Esophagus squamous epithelium (tissue), 5 donors: ENCODE data around the gene ZBTB21. TPM values are rescaled to one million over a fixed set of nuclear protein-coding genes. Genes with fewer than 3 reads are reported as not detected.
A peak's percentile ranks its signal among the peaks of the same experiment; 100 is the strongest.

Source experiments
- DNase-seq: peaks from one replicate; lab custom pipeline; 2025; lab: John Stamatoyannopoulos, UW
- H3K27ac ChIP-seq, 4 donors: fragments of 200-600 bp; sonication (generic); one replicate each; pipeline ENCODE4 v1.5.1; 2016 to 2019; ENCODE audit warnings: mild to moderate bottlenecking in 1 of 4
- H3K27me3 ChIP-seq, 4 donors: fragments of 200-600 bp; sonication (generic); 1 replicate in 3 of 4; 2 replicates in 1 of 4; pipeline versions ENCODE4 v1.5.1 to v1.6.0; 2017 to 2021; ENCODE audit warnings: antibody characterized with exemption in 1 of 4
- H3K36me3 ChIP-seq, 3 donors: fragments of 200-600 bp; sonication (generic); one replicate each; pipeline ENCODE4 v1.5.1; 2016 to 2019
- H3K4me1 ChIP-seq, 3 donors: fragments of 200-600 bp; sonication (generic); one replicate each; pipeline ENCODE4 v1.5.1; 2017 to 2019
- H3K4me3 ChIP-seq, 4 donors: fragments of 200-600 bp; sonication (generic); 1 replicate in 3 of 4; 2 replicates in 1 of 4; pipeline ENCODE4 v1.5.1; 2016 to 2019; ENCODE audit warnings: mild to moderate bottlenecking in 2 of 4, moderate library complexity in 1 of 4
- H3K9me3 ChIP-seq, 3 donors: fragments of 200-600 bp; sonication (generic); one replicate each; pipeline ENCODE4 v1.5.1; 2016 to 2019
- POLR2A ChIP-seq, 4 donors: fragments of 450-650 bp; IDR thresholded peaks; one replicate each; pipeline ENCODE4 v1.6.1; 2017; ENCODE audit warnings: antibody characterized with exemption in 4 of 4, mild to moderate bottlenecking in 4 of 4, moderate library complexity in 3 of 4
- WGBS, 2 donors: methylation state at CpG; one replicate each; pipeline ENCODE4 v1.1.5; 2018; 5-methylcytosine and 5-hydroxymethylcytosine counted together
- intact Hi-C: fragments of 100-400 bp; cut with DNase I; formaldehyde crosslinking; loops from one replicate; pipeline ENCODE4 v1.15.0; 2022
- total RNA-seq, 4 donors: library from RNA; depleted of rRNA; stranded (reverse); fragments of >200 nt; gene quantifications; one replicate each; pipeline ENCODE4 v1.1.0, GENCODE V29; 2016
- TF ChIP-seq, protein P1 (sequence below), 6 experiments: fragments of 450-650 bp in 4 of 6; fragments of 200-600 bp in 2 of 6; sonication (generic) in 2 of 6; IDR thresholded peaks; one replicate each; pipeline ENCODE4 v1.5.1; 2016 to 2019; ENCODE audit warnings: antibody characterized with exemption in 6 of 6, mild to moderate bottlenecking in 4 of 6, moderate library complexity in 4 of 6
- donor health status: DM: yes; HTN: yes; CAD: no.

ZBTB21 gene
- total RNA-seq, 4 donors from 2014 or later: 5.9 to 10.3 (median 7.8) TPM

- H3K4me3 ChIP-seq: no peak overlapping the region
- H3K27ac ChIP-seq: peak overlapping the region in 2 of 4 donors; percentile 35 to 57
- H3K4me1 ChIP-seq: peaks cover 13 to 37% (median 14%) of the 10 kb centered on the region in 3 donors
- no peaks in the 10 kb centered on the region for H3K27me3 ChIP-seq
- TF ChIP-seq POLR2A (IDR thresholded peaks at IDR 0.05): no peak
- TF ChIP-seq, protein P1, sequence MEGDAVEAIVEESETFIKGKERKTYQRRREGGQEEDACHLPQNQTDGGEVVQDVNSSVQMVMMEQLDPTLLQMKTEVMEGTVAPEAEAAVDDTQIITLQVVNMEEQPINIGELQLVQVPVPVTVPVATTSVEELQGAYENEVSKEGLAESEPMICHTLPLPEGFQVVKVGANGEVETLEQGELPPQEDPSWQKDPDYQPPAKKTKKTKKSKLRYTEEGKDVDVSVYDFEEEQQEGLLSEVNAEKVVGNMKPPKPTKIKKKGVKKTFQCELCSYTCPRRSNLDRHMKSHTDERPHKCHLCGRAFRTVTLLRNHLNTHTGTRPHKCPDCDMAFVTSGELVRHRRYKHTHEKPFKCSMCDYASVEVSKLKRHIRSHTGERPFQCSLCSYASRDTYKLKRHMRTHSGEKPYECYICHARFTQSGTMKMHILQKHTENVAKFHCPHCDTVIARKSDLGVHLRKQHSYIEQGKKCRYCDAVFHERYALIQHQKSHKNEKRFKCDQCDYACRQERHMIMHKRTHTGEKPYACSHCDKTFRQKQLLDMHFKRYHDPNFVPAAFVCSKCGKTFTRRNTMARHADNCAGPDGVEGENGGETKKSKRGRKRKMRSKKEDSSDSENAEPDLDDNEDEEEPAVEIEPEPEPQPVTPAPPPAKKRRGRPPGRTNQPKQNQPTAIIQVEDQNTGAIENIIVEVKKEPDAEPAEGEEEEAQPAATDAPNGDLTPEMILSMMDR (IDR thresholded peaks at IDR 0.05): no peak
- intact Hi-C loops: no loop called here
- no peaks in the 10 kb centered on the region for H3K36me3 ChIP-seq
- DNase-seq: no peak
- 29 to 51% methylated on average over 2 to 7 of the region's 12 CpGs for WGBS, 2 donors
- H3K9me3 ChIP-seq: no peaks in the 10 kb centered on the region
These were observed 29.8 kb upstream of the ZBTB21 start for GRCh38 chr21:42039911-42040351.

DNA sequence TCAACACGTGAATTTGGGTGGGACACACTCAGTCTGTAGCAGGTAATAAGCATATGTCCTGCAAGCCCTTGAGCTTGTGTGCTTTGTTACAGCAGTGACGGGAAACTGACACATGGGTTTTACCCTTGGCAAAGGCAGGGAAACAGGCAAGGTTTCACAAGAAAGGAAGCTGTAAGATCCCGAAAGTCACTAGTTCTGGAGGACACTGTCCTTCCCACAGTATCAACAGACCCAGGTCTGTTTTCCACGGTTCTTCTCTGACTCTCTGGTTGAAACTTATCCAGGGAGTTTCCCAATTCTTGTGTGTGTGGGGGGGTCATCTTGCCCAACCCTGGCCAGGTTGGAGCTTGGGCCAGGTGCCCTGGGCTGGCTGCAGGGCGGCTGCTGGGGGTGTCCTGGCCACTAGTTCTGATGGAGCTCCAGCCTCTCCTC, 29.3 kb upstream of the ZBTB21 start:
- DNase-seq: no peak
- WGBS, 2 donors: 15 to 17% methylated on average over 4 of the region's 5 CpGs
- Histone ChIP-seq H3K27me3 (no peaks in the 10 kb centered on the region), H3K4me1 (peaks cover 13 to 33% (median 14%) of the 10 kb centered on the region in 3 donors), H3K36me3 (no peaks in the 10 kb centered on the region), H3K9me3 (no peaks in the 10 kb centered on the region), H3K27ac (peak overlapping the region in 3 of 4 donors; percentile 19 to 61 (median 57)), H3K4me3 (no peak overlapping the region)
- TF ChIP-seq, protein P1 (IDR thresholded peaks at IDR 0.05): no peak
- no peak for TF ChIP-seq POLR2A (IDR thresholded peaks at IDR 0.05)
- intact Hi-C loops: no loop called here

GRCh38 chr21:42038826-42039425, 28.8 kb upstream of the ZBTB21 start:
- Histone ChIP-seq H3K36me3 (no peaks in the 10 kb centered on the region), H3K4me3 (no peak overlapping the region), H3K9me3 (no peaks in the 10 kb centered on the region), H3K4me1 (peaks cover 13 to 31% (median 14%) of the 10 kb centered on the region in 3 donors), H3K27ac (peak overlapping the region in 3 of 4 donors; percentile 19 to 61 (median 57)), H3K27me3 (no peaks in the 10 kb centered on the region)
- intact Hi-C loops: no loop called here
- 58 to 75% methylated on average over 8 of the region's 8 CpGs for WGBS, 2 donors
- no peak for TF ChIP-seq POLR2A (IDR thresholded peaks at IDR 0.05)
- TF ChIP-seq, protein P1 (IDR thresholded peaks at IDR 0.05): no peak
- no peak for DNase-seq

DNA sequence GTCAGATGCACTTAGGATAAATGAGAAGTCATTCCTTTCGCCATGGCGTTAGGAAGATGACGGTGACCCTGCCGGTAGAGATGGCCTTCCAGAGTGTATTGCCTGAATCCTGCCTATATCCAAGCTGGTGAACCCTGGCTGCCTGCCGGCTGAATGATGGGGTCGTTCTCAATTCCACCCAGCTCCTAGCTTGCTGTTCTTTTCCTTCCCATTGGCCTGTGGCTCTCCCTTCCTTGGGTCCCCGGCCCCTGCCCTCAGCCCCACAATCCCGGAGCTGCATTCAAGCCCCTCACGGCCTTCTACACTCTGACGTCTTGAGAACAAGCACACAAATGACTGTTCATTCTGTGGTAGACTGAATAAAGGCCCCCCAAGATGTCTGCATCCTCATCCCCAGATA, 28.2 kb upstream of the ZBTB21 start:
- DNase-seq: no peak
- Histone ChIP-seq H3K4me1 (peaks cover 13 to 31% (median 14%) of the 10 kb centered on the region in 3 donors), H3K27ac (peak overlapping the region in 1 of 4 donors; percentile 57), H3K27me3 (no peaks in the 10 kb centered on the region), H3K9me3 (no peaks in the 10 kb centered on the region), H3K36me3 (no peaks in the 10 kb centered on the region), H3K4me3 (no peak overlapping the region)
- WGBS, 2 donors: 89 to 90% methylated on average over 9 to 10 of the region's 10 CpGs
- TF ChIP-seq, protein P1 (IDR thresholded peaks at IDR 0.05): no peak
- no peak for TF ChIP-seq POLR2A (IDR thresholded peaks at IDR 0.05)
- intact Hi-C loops: no loop called here

DNA sequence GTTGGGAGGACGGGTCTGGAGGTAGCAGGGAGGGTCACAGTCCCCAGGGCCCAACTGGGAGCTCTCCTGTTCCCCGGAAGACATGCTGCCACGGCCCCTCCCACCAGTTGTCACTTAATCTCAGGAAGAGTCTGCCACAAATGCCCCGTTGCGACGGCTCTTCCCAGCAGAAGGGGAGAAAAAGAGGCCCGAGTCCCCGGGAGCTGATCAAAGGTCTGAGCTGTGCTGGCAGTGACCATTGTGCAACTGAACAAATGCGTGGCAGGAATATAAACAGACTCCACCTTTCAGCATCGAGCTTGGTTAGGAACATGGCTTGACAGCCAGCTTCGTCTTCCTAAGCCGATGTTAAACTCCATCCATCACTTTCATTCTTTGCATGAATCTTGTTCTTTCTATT, 27.8 kb upstream of the ZBTB21 start:
- Histone ChIP-seq H3K27ac (peak overlapping the region in 1 of 4 donors; percentile 57), H3K9me3 (no peaks in the 10 kb centered on the region), H3K27me3 (no peaks in the 10 kb centered on the region), H3K4me1 (peaks cover 13 to 28% (median 14%) of the 10 kb centered on the region in 3 donors), H3K4me3 (no peak overlapping the region), H3K36me3 (no peaks in the 10 kb centered on the region)
- intact Hi-C loops: no loop called here
- DNase-seq: no peak
- 51 to 69% methylated on average over 11 to 12 of the region's 12 CpGs for WGBS, 2 donors
- no peak for TF ChIP-seq POLR2A (IDR thresholded peaks at IDR 0.05)
- TF ChIP-seq, protein P1 (IDR thresholded peaks at IDR 0.05): no peak
